ENCODE results near the gene CDKN1A.

The CDKN1A gene

GRCh38 chr6:36677059-36677749 lies 1.3 kb upstream of the CDKN1A start:
- DNase-seq (ENCODE audit: low read depth in 2 of 2) = no peak

- no peak for DNase-seq (ENCODE audit: low read depth in 2 of 2)
Measured at GRCh38 chr6:36677753-36678487, 594 bp upstream of the CDKN1A start.

- no peak for DNase-seq (ENCODE audit: low read depth in 2 of 2)
Measured at GRCh38 chr6:36679043-36679833, 724 bp downstream of the CDKN1A start.

- DNase-seq (ENCODE audit: low read depth in 2 of 2) = no peak
Measured at GRCh38 chr6:36682328-36683144, 4.0 kb downstream of the CDKN1A start.

GRCh38 chr6:36683145-36683655 lies 4.7 kb downstream of the CDKN1A start:
- DNase-seq (ENCODE audit: low read depth in 2 of 2) = no peak

GRCh38 chr6:36683656-36684446 lies 5.3 kb downstream of the CDKN1A start:
- DNase-seq (ENCODE audit: low read depth in 2 of 2) = no peak

- no peak for DNase-seq (ENCODE audit: low read depth in 2 of 2)
Measured at GRCh38 chr6:36684447-36684812, 5.9 kb downstream of the CDKN1A start.

- no peak for DNase-seq (ENCODE audit: low read depth in 2 of 2)
Measured at GRCh38 chr6:36685166-36685924, 6.8 kb downstream of the CDKN1A start.

GRCh38 chr6:36685926-36686667 lies 7.6 kb downstream of the CDKN1A start:
- DNase-seq (ENCODE audit: low read depth in 2 of 2) = no peak

GRCh38 chr6:36686668-36687513 lies 8.4 kb downstream of the CDKN1A start:
- DNase-seq (ENCODE audit: low read depth in 2 of 2) = no peak

- no peak for DNase-seq (ENCODE audit: low read depth in 2 of 2)
Measured at GRCh38 chr6:36688063-36688738, 9.7 kb downstream of the CDKN1A start.

GRCh38 chr6:36688739-36689075 lies 10.2 kb downstream of the CDKN1A start:
- no peak for DNase-seq (ENCODE audit: low read depth in 2 of 2)

- no peak for DNase-seq (ENCODE audit: low read depth in 2 of 2)
Measured at GRCh38 chr6:36691011-36691410, 12.5 kb downstream of the CDKN1A start.

GRCh38 chr6:36691612-36692011 lies 13.1 kb downstream of the CDKN1A start:
- DNase-seq (ENCODE audit: low read depth in 2 of 2) = no peak

GRCh38 chr6:36692220-36692619 lies 13.7 kb downstream of the CDKN1A start:
- no peak for DNase-seq (ENCODE audit: low read depth in 2 of 2)

GRCh38 chr6:36692861-36693702 lies 14.6 kb downstream of the CDKN1A start:
- no peak for DNase-seq (ENCODE audit: low read depth in 2 of 2)

- DNase-seq (ENCODE audit: low read depth in 2 of 2) = no peak
Measured at GRCh38 chr6:36694616-36695015, 16.1 kb downstream of the CDKN1A start.

Data from fibroblast of skin of left biceps (primary cell).